Thyroid gland (tissue), 4 donors: Measurements from ENCODE around the gene PPM1N.

Experiments used
- CTCF ChIP-seq, 6 experiments: fragments of 200-600 bp in 3 of 6; fragments of 450-650 bp in 3 of 6; sonication (generic) in 3 of 6; IDR thresholded peaks; one replicate each; pipeline ENCODE4 v1.5.1; 2016 to 2019; ENCODE audit warnings: antibody characterized with exemption in 6 of 6, mild to moderate bottlenecking in 2 of 6, inconsistent platforms in 1 of 6, moderate library complexity in 1 of 6
- POLR2A ChIP-seq, 2 donors: fragments of 450-650 bp; IDR thresholded peaks; one replicate each; pipeline ENCODE4 v1.6.1; 2017; ENCODE audit warnings: antibody characterized with exemption in 2 of 2, mild to moderate bottlenecking in 2 of 2, moderate library complexity in 1 of 2

- no peak for TF ChIP-seq CTCF (IDR thresholded peaks at IDR 0.05)
- no peak for TF ChIP-seq POLR2A (IDR thresholded peaks at IDR 0.05)
These were observed 24.9 kb upstream of the PPM1N start for GRCh38 chr19:45473367-45473681.
